Measurements from ENCODE around the gene CALM3. TPM values are rescaled to one million over a fixed set of nuclear protein-coding genes. Genes with fewer than 3 reads are reported as not detected.

The CALM3 gene
- total and polyA plus RNA-seq, 9 donors = 80.5 to 646 (median 225) TPM

DNA sequence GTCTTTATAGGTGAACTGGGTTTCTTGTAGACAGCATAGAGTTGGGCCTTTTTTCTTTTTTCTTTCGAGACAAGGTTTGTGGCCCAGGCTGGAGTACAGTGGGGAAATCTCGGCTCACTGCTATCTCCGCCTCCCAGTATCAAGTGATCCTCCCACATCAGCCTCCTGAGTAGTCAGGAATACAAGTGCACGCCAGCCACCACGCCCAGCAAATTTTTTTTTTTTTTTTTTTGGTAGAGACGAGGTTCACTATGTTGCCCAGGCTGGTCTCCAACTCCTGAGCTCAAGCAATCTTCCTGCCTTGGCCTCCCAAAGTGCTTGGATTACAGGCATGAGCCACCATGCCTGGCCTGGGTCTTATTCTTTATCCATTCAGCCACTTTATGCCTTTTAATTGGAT lies 5.1 kb upstream of the CALM3 start:
- H3K36me3 ChIP-seq = no peaks in the 10 kb centered on the region
- H3K4me3 ChIP-seq = no peak overlapping the region
- H3K4me1 ChIP-seq (ENCODE audit: insufficient read depth) = peaks cover 5% of the 10 kb centered on the region
- intact Hi-C loops (cut with DNase I) = no loop called here
- H3K27ac ChIP-seq = no peak overlapping the region
- no peaks in the 10 kb centered on the region for H3K9me3 ChIP-seq
- no peak for DNase-seq
- TF ChIP-seq POLR2A (IDR thresholded peaks at IDR 0.05) (no peak), EP300 (IDR thresholded peaks at IDR 0.05) (no peak), CTCF (IDR thresholded peaks at IDR 0.05) (no peak)
- WGBS, 3 donors = 75 to 76% (median 75%) methylated on average over 6 of the region's 6 CpGs
- no peaks in the 10 kb centered on the region for H3K27me3 ChIP-seq

- TF ChIP-seq POLR2A (IDR thresholded peaks at IDR 0.05) (no peak), EP300 (IDR thresholded peaks at IDR 0.05) (no peak), CTCF (IDR thresholded peaks at IDR 0.05) (no peak)
- whole genome bisulfite sequencing, 3 donors = 89 to 94% (median 93%) methylated on average over 4 of the region's 4 CpGs
- intact Hi-C loops (cut with DNase I) = no loop called here
These were observed 2.7 kb upstream of the CALM3 start for GRCh38 chr19:46598372-46598917.

GRCh38 chr19:46599716-46600373 lies 1.3 kb upstream of the CALM3 start:
- Histone ChIP-seq H3K36me3 (no peaks in the 10 kb centered on the region), H3K27ac (peak overlapping the region in 1 of 2 donors; percentile 97), H3K4me1 (ENCODE audit: insufficient read depth) (peaks cover 15% of the 10 kb centered on the region), H3K9me3 (no peaks in the 10 kb centered on the region), H3K4me3 (peak overlapping the region; percentile 100), H3K27me3 (no peaks in the 10 kb centered on the region)
- TF ChIP-seq EP300 (IDR thresholded peaks at IDR 0.05) (no peak), CTCF (IDR thresholded peaks at IDR 0.05) (no peak), POLR2A (IDR thresholded peaks at IDR 0.05) (no peak)
- 57 to 67% (median 63%) methylated on average over 9 of the region's 9 CpGs for WGBS, 3 donors
- no peak for DNase-seq
- intact Hi-C loops (cut with DNase I) = loop anchor here in 1 of 4 donors (10.0 kb wide), 2 partner anchors 65 to 145 kb away; partner anchors contain the start of genes DACT3, FKRP and STRN4

More at GRCh38 chr19:46598372-46598917, 2.7 kb upstream of the CALM3 start:
- Histone ChIP-seq H3K27me3 (no peaks in the 10 kb centered on the region), H3K36me3 (no peaks in the 10 kb centered on the region), H3K4me1 (ENCODE audit: insufficient read depth) (peaks cover 7% of the 10 kb centered on the region), H3K27ac (no peak overlapping the region), H3K9me3 (no peaks in the 10 kb centered on the region), H3K4me3 (no peak overlapping the region)
- DNase-seq = no peak

- Histone ChIP-seq H3K9me3 (no peaks in the 10 kb centered on the region), H3K27me3 (no peaks in the 10 kb centered on the region), H3K4me1 (ENCODE audit: insufficient read depth) (peaks cover 15% of the 10 kb centered on the region), H3K27ac (peak overlapping the region; percentile 97 to 98), H3K36me3 (no peaks in the 10 kb centered on the region), H3K4me3 (peak overlapping the region; percentile 100)
- no peak for TF ChIP-seq POLR2A (IDR thresholded peaks at IDR 0.05)
- peak in 2 of 3 donors; percentile 15 for TF ChIP-seq CTCF (IDR thresholded peaks at IDR 0.05)
- intact Hi-C loops (cut with DNase I) = loop anchor here in 1 of 4 donors (10.0 kb wide), 2 partner anchors 64 to 144 kb away; partner anchors contain the start of genes DACT3, FKRP and STRN4
- 1% methylated on average over 60 to 93 of the region's 93 CpGs for WGBS, 3 donors
- peak; percentile 98 to 99 (median 99) for DNase-seq
These were observed 479 bp upstream of the CALM3 start for GRCh38 chr19:46600384-46601317.
